ENCODE results near the gene TNRC6C. TPM values are rescaled to one million over a fixed set of nuclear protein-coding genes. Genes with fewer than 3 reads are reported as not detected.

TNRC6C gene
- total and polyA plus RNA-seq, 5 donors from 2014 or later, result 2.3 to 77.1 (median 3.0) TPM

DNA sequence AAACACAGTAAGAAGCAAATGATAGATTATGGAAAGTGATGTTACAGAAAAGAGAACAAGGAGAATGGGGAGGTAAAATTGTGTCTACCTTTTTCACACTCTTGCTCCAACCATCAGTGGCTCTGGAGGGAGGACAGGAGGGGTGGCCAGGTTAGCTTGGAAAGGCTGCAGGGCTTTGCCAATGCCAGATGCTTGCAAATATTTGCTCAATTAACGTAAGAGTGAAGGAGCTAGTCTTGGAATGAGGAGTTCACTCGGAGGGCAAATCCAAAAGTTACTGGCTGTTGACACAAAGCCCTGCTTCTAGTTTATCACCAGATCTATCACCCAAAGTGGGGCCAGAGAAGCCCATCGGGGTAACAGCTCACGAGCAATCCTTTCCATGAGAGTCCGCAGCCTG is 7.4 kb upstream of the TNRC6C start:
- Mint-ChIP-seq H3K4me1 (peaks cover 0 to 5% (median 0%) of the 10 kb centered on the region in 4 donors), H3K4me3 (peak overlapping the region in 1 of 4 donors; percentile 19), H3K27me3 (peaks cover 69% of the 10 kb centered on the region), H3K27ac (no peak overlapping the region), H3K9me3 (peaks cover 0 to 5% (median 2%) of the 10 kb centered on the region in 7 donors), H3K36me3 (no peaks in the 10 kb centered on the region)
- H3K27ac ChIP-seq (ENCODE audit: insufficient read depth, low read length, poor library complexity, severe bottlenecking), result no peak overlapping the region
- peaks cover 18% of the 10 kb centered on the region for H3K27me3 ChIP-seq (ENCODE audit: control insufficient read depth, insufficient read depth, low read length)
- no peak for ATAC-seq (ENCODE audit: low read depth in 2 of 2)
- H3K36me3 ChIP-seq (ENCODE audit: control insufficient read depth, insufficient read depth, low read length), result no peaks in the 10 kb centered on the region
- DNase-seq, result no peak
- H3K9me3 ChIP-seq (ENCODE audit: control insufficient read depth in 2 of 2, low read length in 2 of 2), result no peaks in the 10 kb centered on the region
- no peaks in the 10 kb centered on the region for H3K4me1 ChIP-seq (ENCODE audit: control insufficient read depth, insufficient read depth, low read length, poor library complexity, severe bottlenecking)
- H3K4me3 ChIP-seq (ENCODE audit: low read depth, low read length), result no peak overlapping the region

GRCh38 chr17:77952368-77952767 is 6.1 kb upstream of the TNRC6C start:
- no peak overlapping the region for H3K4me3 ChIP-seq (ENCODE audit: low read depth, low read length)
- H3K27ac ChIP-seq (ENCODE audit: insufficient read depth, low read length, poor library complexity, severe bottlenecking), result no peak overlapping the region
- H3K4me1 ChIP-seq (ENCODE audit: control insufficient read depth, insufficient read depth, low read length, poor library complexity, severe bottlenecking), result peaks cover 6% of the 10 kb centered on the region
- Mint-ChIP-seq H3K4me1 (peaks cover 0 to 10% (median 6%) of the 10 kb centered on the region in 4 donors), H3K27me3 (peaks cover 78% of the 10 kb centered on the region), H3K27ac (peak overlapping the region in 1 of 3 donors; percentile 2), H3K9me3 (peaks cover 0 to 5% (median 2%) of the 10 kb centered on the region in 7 donors), H3K4me3 (no peak overlapping the region), H3K36me3 (no peaks in the 10 kb centered on the region)
- H3K27me3 ChIP-seq (ENCODE audit: control insufficient read depth, insufficient read depth, low read length), result peaks cover 19% of the 10 kb centered on the region
- no peak for DNase-seq
- no peak for ATAC-seq (ENCODE audit: low read depth in 2 of 2)
- H3K36me3 ChIP-seq (ENCODE audit: control insufficient read depth, insufficient read depth, low read length), result no peaks in the 10 kb centered on the region
- H3K9me3 ChIP-seq (ENCODE audit: control insufficient read depth in 2 of 2, low read length in 2 of 2), result no peaks in the 10 kb centered on the region

GRCh38 chr17:77957235-77957856 is 1.2 kb upstream of the TNRC6C start:
- ATAC-seq (ENCODE audit: low read depth in 2 of 2) (no peak), DNase-seq (peak in 2 of 3 donors; percentile 11 to 25)
- H3K4me1 ChIP-seq (ENCODE audit: control insufficient read depth, insufficient read depth, low read length, poor library complexity, severe bottlenecking), result peaks cover 33% of the 10 kb centered on the region
- Mint-ChIP-seq H3K4me1 (peaks cover 4 to 41% (median 28%) of the 10 kb centered on the region in 4 donors), H3K4me3 (peak overlapping the region; percentile 91 to 100 (median 97)), H3K36me3 (no peaks in the 10 kb centered on the region), H3K27me3 (peaks cover 43% of the 10 kb centered on the region), H3K27ac (peak overlapping the region; percentile 91 to 96 (median 93)), H3K9me3 (peaks cover 0 to 2% (median 0%) of the 10 kb centered on the region in 7 donors)
- H3K36me3 ChIP-seq (ENCODE audit: control insufficient read depth, insufficient read depth, low read length), result no peaks in the 10 kb centered on the region
- peak overlapping the region; percentile 99 for H3K4me3 ChIP-seq (ENCODE audit: low read depth, low read length)
- H3K27me3 ChIP-seq (ENCODE audit: control insufficient read depth, insufficient read depth, low read length), result peaks cover 6% of the 10 kb centered on the region
- no peaks in the 10 kb centered on the region for H3K9me3 ChIP-seq (ENCODE audit: control insufficient read depth in 2 of 2, low read length in 2 of 2)
- peak overlapping the region; percentile 72 for H3K27ac ChIP-seq (ENCODE audit: insufficient read depth, low read length, poor library complexity, severe bottlenecking)

DNA sequence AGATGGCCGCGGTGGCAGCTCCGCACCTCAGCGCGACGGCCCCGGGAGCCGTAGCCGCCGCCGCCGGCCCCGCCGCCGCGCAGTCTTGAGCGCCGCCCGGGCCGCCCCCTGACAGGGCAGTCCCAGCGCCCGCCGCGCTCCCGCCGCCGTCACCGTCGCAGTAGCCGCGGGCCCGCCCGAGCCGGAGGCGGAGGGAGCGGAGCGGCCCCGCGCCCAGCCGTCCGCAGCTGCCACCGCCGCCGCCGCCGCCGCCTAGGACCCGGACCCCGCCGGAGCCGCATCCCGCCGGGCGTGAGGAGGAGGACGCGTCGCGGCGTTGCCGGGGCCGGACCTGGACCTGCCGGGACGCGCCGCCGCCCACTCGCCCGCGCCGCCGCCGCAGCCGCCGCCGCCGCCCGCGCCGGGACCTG is 218 bp downstream of the TNRC6C start:
- H3K4me3 ChIP-seq (ENCODE audit: low read depth, low read length), result no peak overlapping the region
- H3K27ac ChIP-seq (ENCODE audit: insufficient read depth, low read length, poor library complexity, severe bottlenecking), result no peak overlapping the region
- DNase-seq, result no peak
- peaks cover 6% of the 10 kb centered on the region for H3K27me3 ChIP-seq (ENCODE audit: control insufficient read depth, insufficient read depth, low read length)
- H3K36me3 Mint-ChIP-seq, result no peaks in the 10 kb centered on the region
- peak overlapping the region in 3 of 4 donors; percentile 91 to 99 (median 95) for H3K4me3 Mint-ChIP-seq
- H3K36me3 ChIP-seq (ENCODE audit: control insufficient read depth, insufficient read depth, low read length), result no peaks in the 10 kb centered on the region
- H3K4me1 Mint-ChIP-seq, result peaks cover 15 to 52% (median 38%) of the 10 kb centered on the region in 4 donors
- no peak for ATAC-seq (ENCODE audit: low read depth in 2 of 2)
- peaks cover 0 to 2% (median 0%) of the 10 kb centered on the region in 7 donors for H3K9me3 Mint-ChIP-seq
- H3K9me3 ChIP-seq (ENCODE audit: control insufficient read depth in 2 of 2, low read length in 2 of 2), result no peaks in the 10 kb centered on the region
- peaks cover 31% of the 10 kb centered on the region for H3K27me3 Mint-ChIP-seq
- peaks cover 47% of the 10 kb centered on the region for H3K4me1 ChIP-seq (ENCODE audit: control insufficient read depth, insufficient read depth, low read length, poor library complexity, severe bottlenecking)
- H3K27ac Mint-ChIP-seq, result no peak overlapping the region

DNA sequence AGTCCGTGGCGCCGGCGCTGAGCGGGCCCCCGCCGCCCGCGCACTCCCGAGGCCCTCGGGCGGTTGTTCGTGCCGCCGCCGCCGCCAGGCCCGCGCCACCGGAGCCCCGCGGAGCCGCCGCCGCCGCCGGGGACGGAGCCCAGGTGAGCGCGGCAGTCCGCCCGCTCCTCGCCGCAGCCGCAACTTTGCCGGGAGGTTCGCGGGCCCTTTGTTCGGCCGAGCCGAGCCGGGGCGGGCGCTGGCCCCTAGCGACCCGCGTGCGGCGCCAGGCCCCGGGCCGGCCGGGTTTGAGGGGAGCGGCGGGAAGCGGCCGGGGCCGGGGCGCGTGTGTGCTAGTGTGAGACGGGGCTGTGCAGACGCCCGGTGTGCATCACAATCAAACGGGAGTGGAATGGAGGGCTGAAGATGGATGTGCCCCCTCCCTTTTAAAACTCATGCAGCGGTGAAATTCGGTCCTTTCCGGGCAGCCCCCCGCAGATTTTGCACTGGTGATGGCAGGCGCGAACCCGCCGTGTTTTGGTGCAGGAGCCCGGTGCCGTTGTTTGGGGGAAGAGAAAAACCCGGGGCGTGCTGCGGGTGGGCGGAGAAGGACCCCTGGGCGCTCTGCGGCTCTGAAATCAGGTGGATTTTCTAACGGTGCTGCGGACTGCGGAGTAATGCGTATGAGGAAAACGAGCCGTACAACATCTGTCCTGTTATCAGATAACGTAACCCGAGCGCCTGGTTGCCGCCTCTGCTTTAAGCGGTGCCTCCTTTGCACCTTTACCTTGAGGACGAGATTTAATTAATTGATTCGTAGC is 823 bp downstream of the TNRC6C start:
- peaks cover 50% of the 10 kb centered on the region for H3K4me1 ChIP-seq (ENCODE audit: control insufficient read depth, insufficient read depth, low read length, poor library complexity, severe bottlenecking)
- H3K4me3 ChIP-seq (ENCODE audit: low read depth, low read length), result peak overlapping the region; percentile 95
- Mint-ChIP-seq H3K36me3 (no peaks in the 10 kb centered on the region), H3K9me3 (peaks cover 0 to 2% (median 0%) of the 10 kb centered on the region in 7 donors), H3K27ac (peak overlapping the region; percentile 86 to 93 (median 91)), H3K27me3 (peaks cover 25% of the 10 kb centered on the region), H3K4me1 (peaks cover 18 to 58% (median 44%) of the 10 kb centered on the region in 4 donors), H3K4me3 (peak overlapping the region; percentile 93 to 97 (median 94))
- H3K27me3 ChIP-seq (ENCODE audit: control insufficient read depth, insufficient read depth, low read length), result peaks cover 6% of the 10 kb centered on the region
- ATAC-seq (ENCODE audit: low read depth in 2 of 2) (no peak), DNase-seq (peak; percentile 6 to 56 (median 37))
- no peaks in the 10 kb centered on the region for H3K36me3 ChIP-seq (ENCODE audit: control insufficient read depth, insufficient read depth, low read length)
- peak overlapping the region; percentile 56 for H3K27ac ChIP-seq (ENCODE audit: insufficient read depth, low read length, poor library complexity, severe bottlenecking)
- H3K9me3 ChIP-seq (ENCODE audit: control insufficient read depth in 2 of 2, low read length in 2 of 2), result no peaks in the 10 kb centered on the region

DNA sequence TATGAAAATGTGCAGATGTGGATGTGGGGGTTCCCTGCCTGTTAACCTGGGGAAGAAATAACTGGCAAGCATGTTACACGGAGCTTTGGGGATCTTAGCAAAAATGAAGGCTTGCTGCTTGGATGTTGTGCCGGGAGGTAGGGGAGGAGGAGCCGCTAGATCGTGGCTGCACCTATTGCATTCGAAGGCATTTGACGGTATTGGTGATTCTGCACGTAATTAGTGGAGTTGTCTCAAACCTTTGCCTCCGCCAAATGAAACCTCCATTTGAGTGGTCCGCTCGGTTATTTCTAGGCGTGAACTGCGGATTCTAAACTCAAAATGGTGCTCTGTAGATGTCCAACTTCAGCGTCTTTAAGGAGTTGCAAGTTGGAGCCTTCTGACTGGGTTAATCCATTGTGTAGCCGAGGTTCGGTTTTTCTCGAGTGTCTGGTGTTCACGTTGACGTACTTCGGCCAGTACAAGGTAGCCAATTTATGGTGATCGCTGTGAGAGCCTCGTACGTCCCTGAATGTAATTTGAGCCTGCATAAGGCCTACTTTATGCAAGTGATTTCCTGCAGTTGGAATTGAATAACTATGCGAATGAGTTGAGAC is 1.5 kb downstream of the TNRC6C start:
- peaks cover 22 to 65% (median 49%) of the 10 kb centered on the region in 4 donors for H3K4me1 Mint-ChIP-seq
- Histone ChIP-seq H3K36me3 (ENCODE audit: control insufficient read depth, insufficient read depth, low read length) (no peaks in the 10 kb centered on the region), H3K9me3 (ENCODE audit: control insufficient read depth in 2 of 2, low read length in 2 of 2) (no peaks in the 10 kb centered on the region), H3K4me1 (ENCODE audit: control insufficient read depth, insufficient read depth, low read length, poor library complexity, severe bottlenecking) (peaks cover 53% of the 10 kb centered on the region), H3K4me3 (ENCODE audit: low read depth, low read length) (peak overlapping the region; percentile 95), H3K27ac (ENCODE audit: insufficient read depth, low read length, poor library complexity, severe bottlenecking) (peak overlapping the region; percentile 56), H3K27me3 (ENCODE audit: control insufficient read depth, insufficient read depth, low read length) (peaks cover 3% of the 10 kb centered on the region)
- no peaks in the 10 kb centered on the region for H3K9me3 Mint-ChIP-seq
- H3K27ac Mint-ChIP-seq, result peak overlapping the region in 2 of 3 donors; percentile 91 to 93
- H3K4me3 Mint-ChIP-seq, result peak overlapping the region; percentile 93 to 97 (median 94)
- no peak for ATAC-seq (ENCODE audit: low read depth in 2 of 2)
- peaks cover 23% of the 10 kb centered on the region for H3K27me3 Mint-ChIP-seq
- H3K36me3 Mint-ChIP-seq, result no peaks in the 10 kb centered on the region
- DNase-seq, result peak in 2 of 3 donors; percentile 41 to 47

DNA sequence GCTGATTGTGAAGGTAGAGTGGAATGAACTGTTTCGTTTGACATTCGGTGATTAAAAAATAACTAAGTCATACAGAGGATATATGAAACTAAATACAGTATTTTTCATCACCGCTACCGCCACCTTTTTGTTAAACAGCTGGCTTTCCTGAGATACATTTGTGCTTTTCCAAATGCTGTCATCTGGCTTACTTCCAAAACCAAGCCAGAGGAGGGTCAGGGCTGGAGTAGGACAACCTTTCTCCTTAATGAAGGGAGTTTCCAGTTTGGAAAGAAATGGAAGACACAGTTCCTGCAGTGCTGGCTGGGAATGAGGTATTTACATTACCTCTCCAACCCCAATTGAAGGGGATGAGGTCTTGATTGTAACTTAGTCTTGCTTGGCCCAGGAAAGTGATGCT is 3.2 kb downstream of the TNRC6C start:
- H3K4me3 Mint-ChIP-seq, result peak overlapping the region; percentile 62 to 96 (median 78)
- peaks cover 29 to 78% (median 65%) of the 10 kb centered on the region in 4 donors for H3K4me1 Mint-ChIP-seq
- H3K27ac Mint-ChIP-seq, result peak overlapping the region in 1 of 3 donors; percentile 1
- Histone ChIP-seq H3K4me1 (ENCODE audit: control insufficient read depth, insufficient read depth, low read length, poor library complexity, severe bottlenecking) (peaks cover 65% of the 10 kb centered on the region), H3K9me3 (ENCODE audit: control insufficient read depth in 2 of 2, low read length in 2 of 2) (no peaks in the 10 kb centered on the region), H3K27ac (ENCODE audit: insufficient read depth, low read length, poor library complexity, severe bottlenecking) (no peak overlapping the region), H3K4me3 (ENCODE audit: low read depth, low read length) (peak overlapping the region; percentile 63), H3K36me3 (ENCODE audit: control insufficient read depth, insufficient read depth, low read length) (no peaks in the 10 kb centered on the region), H3K27me3 (ENCODE audit: control insufficient read depth, insufficient read depth, low read length) (peaks cover under 1% of the 10 kb centered on the region)
- peaks cover 6% of the 10 kb centered on the region for H3K36me3 Mint-ChIP-seq
- ATAC-seq (ENCODE audit: low read depth in 2 of 2) (no peak), DNase-seq (no peak)
- peaks cover 10% of the 10 kb centered on the region for H3K27me3 Mint-ChIP-seq
- H3K9me3 Mint-ChIP-seq, result no peaks in the 10 kb centered on the region
